ENCODE measurements around the gene BTNL8.

DNA sequence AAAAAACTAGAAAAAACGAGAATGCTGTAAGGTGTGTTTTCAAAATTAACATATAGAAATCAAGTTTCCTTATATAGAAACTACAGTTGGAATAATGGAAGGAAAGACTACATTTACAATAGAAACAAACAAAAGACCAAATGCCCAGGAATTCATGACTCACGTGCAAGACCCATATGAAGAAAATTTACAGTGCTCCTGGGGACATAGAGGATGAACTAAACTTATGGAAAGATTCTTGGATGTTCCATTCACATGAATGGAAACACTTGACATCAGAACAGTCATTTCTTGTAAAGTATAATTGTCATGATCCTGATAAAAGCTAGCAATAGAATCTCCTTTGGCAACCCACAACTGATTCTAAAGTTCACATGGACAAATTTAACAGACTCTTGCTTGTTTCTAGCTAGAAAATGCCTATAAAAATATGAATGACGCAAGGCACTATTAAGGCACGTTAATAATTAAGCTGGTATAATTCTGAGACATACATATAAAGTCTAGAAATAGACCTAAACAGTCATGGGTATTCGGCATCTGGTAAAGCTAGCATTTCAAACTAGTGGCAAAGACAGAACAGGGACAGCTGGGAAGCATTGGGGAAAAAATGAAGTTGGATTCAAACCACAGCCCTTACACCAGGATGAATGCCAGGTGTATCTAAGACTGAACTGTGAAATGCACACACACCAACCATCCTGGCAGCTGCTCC lies 32.8 kb upstream of the BTNL8 start:
- TF ChIP-seq, protein P1, sequence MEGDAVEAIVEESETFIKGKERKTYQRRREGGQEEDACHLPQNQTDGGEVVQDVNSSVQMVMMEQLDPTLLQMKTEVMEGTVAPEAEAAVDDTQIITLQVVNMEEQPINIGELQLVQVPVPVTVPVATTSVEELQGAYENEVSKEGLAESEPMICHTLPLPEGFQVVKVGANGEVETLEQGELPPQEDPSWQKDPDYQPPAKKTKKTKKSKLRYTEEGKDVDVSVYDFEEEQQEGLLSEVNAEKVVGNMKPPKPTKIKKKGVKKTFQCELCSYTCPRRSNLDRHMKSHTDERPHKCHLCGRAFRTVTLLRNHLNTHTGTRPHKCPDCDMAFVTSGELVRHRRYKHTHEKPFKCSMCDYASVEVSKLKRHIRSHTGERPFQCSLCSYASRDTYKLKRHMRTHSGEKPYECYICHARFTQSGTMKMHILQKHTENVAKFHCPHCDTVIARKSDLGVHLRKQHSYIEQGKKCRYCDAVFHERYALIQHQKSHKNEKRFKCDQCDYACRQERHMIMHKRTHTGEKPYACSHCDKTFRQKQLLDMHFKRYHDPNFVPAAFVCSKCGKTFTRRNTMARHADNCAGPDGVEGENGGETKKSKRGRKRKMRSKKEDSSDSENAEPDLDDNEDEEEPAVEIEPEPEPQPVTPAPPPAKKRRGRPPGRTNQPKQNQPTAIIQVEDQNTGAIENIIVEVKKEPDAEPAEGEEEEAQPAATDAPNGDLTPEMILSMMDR (IDR thresholded peaks at IDR 0.05; ENCODE audit: poor library complexity), result no peak
- no peak for TF ChIP-seq EZH2 (IDR thresholded peaks at IDR 0.05; ENCODE audit: borderline replicate concordance)
- TF ChIP-seq EZH2phosphoT487 (IDR thresholded peaks at IDR 0.05; ENCODE audit: low read depth, severe bottlenecking, unreplicated experiment), result no peak

Measured in hepatocyte (in vitro differentiated cells).